A673 (cell line): ENCODE measurements around the gene JMJD8.

Experiments used
- EZH2 ChIP-seq: fragments of 200-600 bp; sonication (generic); IDR thresholded peaks from 2 replicates; pipeline ENCODE4 v1.6.1; 2017; ENCODE audit warnings: borderline replicate concordance, low read depth, mild to moderate bottlenecking, mixed read lengths, antibody characterized with exemption, low read length; ENCODE audit not compliant: poor library complexity, severe bottlenecking
- TF ChIP-seq, protein P1 (sequence below): fragments of 300-800, 200-600 bp; sonication (generic); conservative IDR thresholded peaks from 2 replicates; pipeline ENCODE4 v1.5.1; 2017; ENCODE audit warnings: low read depth, mild to moderate bottlenecking, antibody characterized with exemption, low read length, moderate library complexity, mixed read lengths

GRCh38 chr16:640614-641013 lies 43.5 kb downstream of the JMJD8 start:
- TF ChIP-seq, protein P1, sequence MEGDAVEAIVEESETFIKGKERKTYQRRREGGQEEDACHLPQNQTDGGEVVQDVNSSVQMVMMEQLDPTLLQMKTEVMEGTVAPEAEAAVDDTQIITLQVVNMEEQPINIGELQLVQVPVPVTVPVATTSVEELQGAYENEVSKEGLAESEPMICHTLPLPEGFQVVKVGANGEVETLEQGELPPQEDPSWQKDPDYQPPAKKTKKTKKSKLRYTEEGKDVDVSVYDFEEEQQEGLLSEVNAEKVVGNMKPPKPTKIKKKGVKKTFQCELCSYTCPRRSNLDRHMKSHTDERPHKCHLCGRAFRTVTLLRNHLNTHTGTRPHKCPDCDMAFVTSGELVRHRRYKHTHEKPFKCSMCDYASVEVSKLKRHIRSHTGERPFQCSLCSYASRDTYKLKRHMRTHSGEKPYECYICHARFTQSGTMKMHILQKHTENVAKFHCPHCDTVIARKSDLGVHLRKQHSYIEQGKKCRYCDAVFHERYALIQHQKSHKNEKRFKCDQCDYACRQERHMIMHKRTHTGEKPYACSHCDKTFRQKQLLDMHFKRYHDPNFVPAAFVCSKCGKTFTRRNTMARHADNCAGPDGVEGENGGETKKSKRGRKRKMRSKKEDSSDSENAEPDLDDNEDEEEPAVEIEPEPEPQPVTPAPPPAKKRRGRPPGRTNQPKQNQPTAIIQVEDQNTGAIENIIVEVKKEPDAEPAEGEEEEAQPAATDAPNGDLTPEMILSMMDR = no peak
- no peak for TF ChIP-seq EZH2
